Cerebellar nuclear complex (tissue), 1 donor: Measurements from ENCODE around the gene FBXL17.

Experiments
- DNase-seq, 2 experiments: peaks; one replicate each; lab custom pipeline; 2025; lab: John Stamatoyannopoulos, UW

FBXL17 gene

GRCh38 chr5:107915176-107915812 is 466.6 kb downstream of the FBXL17 start:
- no peak for DNase-seq

- no peak for DNase-seq
These were observed 468.4 kb downstream of the FBXL17 start for GRCh38 chr5:107913494-107913893.

GRCh38 chr5:107900721-107901120 is 481.2 kb downstream of the FBXL17 start:
- DNase-seq, result no peak

- DNase-seq, result no peak
These were observed 487.5 kb downstream of the FBXL17 start for GRCh38 chr5:107894361-107894760.

GRCh38 chr5:107893642-107894041 is 488.3 kb downstream of the FBXL17 start:
- no peak for DNase-seq

GRCh38 chr5:107889387-107889786 is 492.5 kb downstream of the FBXL17 start:
- no peak for DNase-seq

GRCh38 chr5:107888541-107888940 is 493.4 kb downstream of the FBXL17 start:
- DNase-seq, result no peak

- no peak for DNase-seq
These were observed 494.5 kb downstream of the FBXL17 start for GRCh38 chr5:107887166-107887943.

GRCh38 chr5:107885601-107886000 is 496.3 kb downstream of the FBXL17 start:
- DNase-seq, result no peak

- DNase-seq, result no peak
These were observed 497.0 kb downstream of the FBXL17 start for GRCh38 chr5:107884871-107885270.

- no peak for DNase-seq
These were observed 503.2 kb downstream of the FBXL17 start for GRCh38 chr5:107878661-107879060.

- DNase-seq, result no peak
These were observed 505.0 kb downstream of the FBXL17 start for GRCh38 chr5:107876906-107877305.

GRCh38 chr5:107876261-107876660 is 505.6 kb downstream of the FBXL17 start:
- no peak for DNase-seq

- no peak for DNase-seq
These were observed 506.1 kb downstream of the FBXL17 start for GRCh38 chr5:107875833-107876232.

GRCh38 chr5:107874795-107875194 is 507.1 kb downstream of the FBXL17 start:
- no peak for DNase-seq

- DNase-seq, result no peak
These were observed 508.0 kb downstream of the FBXL17 start for GRCh38 chr5:107873877-107874276.

- DNase-seq, result no peak
These were observed 510.9 kb downstream of the FBXL17 start for GRCh38 chr5:107871023-107871422.

GRCh38 chr5:107869438-107870115 is 512.3 kb downstream of the FBXL17 start:
- DNase-seq, result no peak

- no peak for DNase-seq
These were observed 513.1 kb downstream of the FBXL17 start for GRCh38 chr5:107868650-107869409.

GRCh38 chr5:107867266-107867665 is 514.6 kb downstream of the FBXL17 start:
- DNase-seq, result no peak

GRCh38 chr5:107864793-107865192 is 517.1 kb downstream of the FBXL17 start:
- no peak for DNase-seq

GRCh38 chr5:107863125-107863524 is 518.8 kb downstream of the FBXL17 start:
- no peak for DNase-seq
